Ureter (tissue), 1 donor: Measurements from ENCODE around the gene TRIM26. TPM values are rescaled to one million over a fixed set of nuclear protein-coding genes. Genes with fewer than 3 reads are reported as not detected.
"Not testable (repeated sequence)": the region's sequence is repeated elsewhere in the genome, so short reads cannot be mapped to it uniquely, and the experiment has no call there.

ENCODE experiments used
- DNase-seq: peaks from one replicate; pipeline ENCODE4 v3.0.0-alpha.2; 2020; ENCODE audit warnings: low spot score
- total RNA-seq: library from RNA; stranded (reverse); gene quantifications from one replicate; pipeline ENCODE4 v1.2.4, GENCODE V29; 2023
- donor health status: DM: yes; HTN: yes; CAD: no.

The TRIM26 gene
- total RNA-seq, 1 donor from 2014 or later = 61.4 TPM

GRCh38 chr6:30169658-30170614 is 43.3 kb downstream of the TRIM26 start:
- no peak for DNase-seq

- no peak for DNase-seq
Measured at GRCh38 chr6:30168741-30169140, 44.5 kb downstream of the TRIM26 start.

- DNase-seq = no peak
Measured at GRCh38 chr6:30167101-30167500, 46.1 kb downstream of the TRIM26 start.

GRCh38 chr6:30165238-30165637 is 48.0 kb downstream of the TRIM26 start:
- DNase-seq = not testable (repeated sequence)

DNA sequence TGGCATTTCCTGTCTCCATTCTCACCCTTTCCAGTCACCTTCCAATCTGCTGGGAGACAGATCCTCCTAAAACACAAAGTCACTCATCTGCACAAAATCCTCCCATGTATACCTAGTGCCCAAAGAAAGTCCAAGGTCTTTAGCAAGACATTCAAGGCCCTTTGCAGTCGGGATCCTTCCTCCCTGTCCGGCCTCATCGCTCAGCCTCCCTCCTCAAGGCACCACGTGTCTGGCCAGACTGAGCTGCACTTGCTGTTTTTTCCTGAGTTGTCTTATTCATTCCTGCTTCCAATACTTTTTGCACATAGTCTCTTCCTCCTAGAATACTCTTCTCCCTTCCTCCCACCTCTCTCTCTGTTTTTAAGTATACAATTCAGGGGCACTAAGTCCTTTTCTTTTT is 48.5 kb downstream of the TRIM26 start:
- DNase-seq = no peak

- DNase-seq = no peak
Measured at GRCh38 chr6:30163918-30164654, 49.1 kb downstream of the TRIM26 start.

- no peak for DNase-seq
Measured at GRCh38 chr6:30163090-30163917, 49.9 kb downstream of the TRIM26 start, which contains the start of gene TRIM15. Gene TRIM15, plus strand, starts transcription at chr6:30163546. Its CDS starts 139 bp downstream, at chr6:30163685.

DNA sequence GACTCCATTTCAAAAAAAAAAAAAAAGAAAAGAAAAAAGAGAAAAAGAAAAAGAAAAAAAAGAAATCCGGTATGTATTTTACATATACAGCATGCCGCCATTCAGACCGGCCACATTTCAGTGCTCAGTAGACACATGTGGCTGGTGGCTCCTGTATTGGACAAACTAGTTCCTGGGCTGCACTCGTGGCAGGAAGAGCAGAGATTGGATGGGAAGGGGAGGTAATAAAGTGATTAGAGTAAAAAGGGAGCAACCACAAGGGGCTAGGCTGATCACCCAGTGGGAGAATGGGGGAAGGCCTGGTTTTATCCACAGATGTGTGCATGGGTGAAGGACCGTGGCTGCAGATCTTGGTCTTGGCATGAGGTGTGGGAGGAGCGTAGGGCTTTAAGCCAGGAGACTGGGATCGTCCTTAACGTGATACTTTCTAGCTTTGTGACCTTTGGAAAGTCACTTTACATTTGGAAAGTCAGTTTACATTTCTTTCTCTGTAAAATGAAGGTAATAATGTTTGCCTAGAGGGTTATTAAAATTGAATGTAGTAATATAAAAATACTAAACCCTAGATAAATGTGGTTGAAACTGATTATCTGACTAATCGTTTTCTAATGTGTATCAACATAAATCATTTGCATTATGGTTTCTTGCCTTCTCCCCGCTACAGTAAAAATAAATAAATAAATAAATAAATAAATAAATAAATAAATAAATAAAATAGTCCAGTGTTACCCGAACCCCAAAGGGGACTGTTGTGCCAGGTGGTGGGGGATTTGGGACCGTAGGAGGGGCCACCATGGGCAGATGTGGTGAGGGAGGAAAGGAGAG is 50.7 kb downstream of the TRIM26 start:
- no peak for DNase-seq

DNA sequence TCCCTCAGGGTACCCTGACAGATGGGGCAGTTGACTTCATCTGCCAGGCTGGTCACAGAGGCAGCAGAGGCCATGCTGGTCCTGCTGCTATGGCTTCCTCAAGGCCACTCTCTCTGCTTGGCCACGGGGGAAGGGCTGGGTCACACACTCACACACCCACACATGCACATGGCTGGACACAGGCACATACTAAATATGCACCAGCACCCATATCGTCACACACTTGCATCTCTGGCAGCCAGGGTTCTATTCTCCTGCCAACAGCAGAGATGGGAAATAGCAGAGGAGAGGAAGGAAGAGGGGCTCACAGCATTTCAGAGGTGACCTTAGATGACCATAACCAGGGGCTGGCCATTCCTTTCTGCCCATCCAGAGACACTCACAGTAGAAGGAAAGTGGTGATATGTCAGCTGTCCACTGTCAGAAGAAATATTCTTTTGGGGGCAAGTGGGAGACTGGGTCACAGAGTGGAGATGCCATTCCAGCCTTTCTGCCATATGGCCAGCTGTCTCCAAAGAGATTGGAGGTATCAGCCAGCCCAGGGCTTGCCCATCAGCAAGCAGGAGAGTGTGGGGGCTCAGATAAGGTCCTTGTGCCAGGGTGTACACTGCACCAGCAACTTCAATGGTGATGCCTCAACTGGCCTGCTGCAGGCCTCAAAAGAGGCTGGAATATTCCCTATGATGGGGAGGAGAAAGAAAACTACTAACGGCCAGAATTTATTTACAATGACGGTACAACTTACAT is 52.2 kb downstream of the TRIM26 start, which contains the start of gene TRIM10:
Gene TRIM10, minus strand, starts transcription at position 427 of the 747 bp plus-strand sequence. Its CDS starts 353 bp downstream, at position 74.
- no peak for DNase-seq

- no peak for DNase-seq
Measured at GRCh38 chr6:30160008-30160784, 53.0 kb downstream of the TRIM26 start.

- no peak for DNase-seq
Measured at GRCh38 chr6:30158475-30159040, 54.6 kb downstream of the TRIM26 start.

DNA sequence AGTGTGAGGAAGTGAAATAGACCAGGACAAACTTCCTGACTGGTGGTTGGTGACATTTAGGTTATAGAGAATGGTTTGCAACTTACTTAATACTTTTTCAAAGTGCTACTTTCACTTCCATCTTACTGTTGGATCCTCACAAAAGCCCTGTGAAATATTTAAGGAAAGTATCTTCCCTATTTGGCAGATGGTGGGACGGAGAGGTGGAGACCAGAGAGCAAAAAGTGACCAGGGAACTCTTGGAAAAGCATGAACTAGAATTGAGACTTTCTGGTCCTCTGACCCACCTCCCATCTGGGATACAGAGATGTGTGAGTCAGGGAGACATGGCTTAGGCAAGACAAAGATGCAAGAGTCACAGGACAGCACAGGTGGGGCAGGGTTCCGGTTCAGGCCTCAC is 55.2 kb downstream of the TRIM26 start:
- DNase-seq = no peak

DNA sequence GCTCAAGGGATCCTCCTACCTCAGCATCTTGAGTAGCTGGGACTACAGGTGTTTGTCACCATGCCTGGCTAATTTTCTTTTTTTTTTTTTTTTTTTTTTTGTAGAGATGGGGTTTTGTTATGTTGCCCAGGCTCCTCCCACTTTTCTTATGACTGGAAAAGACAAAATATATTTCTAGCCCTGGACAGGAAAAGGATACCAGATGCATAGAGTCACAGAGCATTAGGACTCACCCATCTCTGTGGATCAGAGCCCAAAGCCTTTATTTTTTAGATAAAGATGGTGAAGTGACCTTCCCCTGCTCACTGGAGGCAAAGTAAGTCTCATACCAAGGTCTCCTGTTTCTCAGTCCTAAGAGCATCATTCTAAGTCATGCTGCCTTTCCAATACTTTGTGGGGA is 55.6 kb downstream of the TRIM26 start:
- no peak for DNase-seq

DNA sequence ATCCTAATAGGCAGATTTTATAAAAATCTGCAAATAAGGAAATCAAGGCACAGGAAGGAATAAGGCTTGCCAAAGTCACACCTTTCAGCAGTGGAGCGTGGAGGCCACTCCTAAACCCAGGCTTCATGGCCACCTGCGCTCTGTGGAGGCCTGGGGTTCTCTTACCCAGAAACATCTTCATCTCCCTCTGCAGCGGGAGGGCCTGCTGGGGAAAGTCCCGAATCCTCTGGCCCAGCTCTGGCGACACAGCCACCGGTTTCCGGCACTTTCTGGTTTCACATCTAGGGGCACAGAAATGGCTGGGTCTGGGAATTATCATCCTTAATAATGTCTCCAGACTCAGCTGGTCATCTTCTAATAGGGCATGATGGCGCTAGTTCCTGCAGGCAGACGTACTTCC is 56.4 kb downstream of the TRIM26 start:
- no peak for DNase-seq

DNA sequence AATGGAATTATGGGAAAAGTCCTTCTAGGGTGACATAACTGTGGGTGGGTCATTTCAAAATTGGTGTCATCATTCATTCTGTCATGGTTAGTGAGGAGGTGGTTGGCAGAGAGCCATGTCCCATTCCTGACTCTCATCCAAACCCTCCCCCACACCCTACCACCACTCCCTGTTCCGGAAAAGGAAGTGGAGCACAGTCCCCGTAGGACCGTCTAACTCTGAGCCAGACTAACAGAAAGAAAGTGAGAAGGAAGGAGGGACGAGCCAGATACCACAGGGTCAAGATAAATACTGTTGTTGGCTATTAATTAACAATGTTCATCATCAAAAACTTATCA is 57.0 kb downstream of the TRIM26 start:
- DNase-seq = no peak

DNA sequence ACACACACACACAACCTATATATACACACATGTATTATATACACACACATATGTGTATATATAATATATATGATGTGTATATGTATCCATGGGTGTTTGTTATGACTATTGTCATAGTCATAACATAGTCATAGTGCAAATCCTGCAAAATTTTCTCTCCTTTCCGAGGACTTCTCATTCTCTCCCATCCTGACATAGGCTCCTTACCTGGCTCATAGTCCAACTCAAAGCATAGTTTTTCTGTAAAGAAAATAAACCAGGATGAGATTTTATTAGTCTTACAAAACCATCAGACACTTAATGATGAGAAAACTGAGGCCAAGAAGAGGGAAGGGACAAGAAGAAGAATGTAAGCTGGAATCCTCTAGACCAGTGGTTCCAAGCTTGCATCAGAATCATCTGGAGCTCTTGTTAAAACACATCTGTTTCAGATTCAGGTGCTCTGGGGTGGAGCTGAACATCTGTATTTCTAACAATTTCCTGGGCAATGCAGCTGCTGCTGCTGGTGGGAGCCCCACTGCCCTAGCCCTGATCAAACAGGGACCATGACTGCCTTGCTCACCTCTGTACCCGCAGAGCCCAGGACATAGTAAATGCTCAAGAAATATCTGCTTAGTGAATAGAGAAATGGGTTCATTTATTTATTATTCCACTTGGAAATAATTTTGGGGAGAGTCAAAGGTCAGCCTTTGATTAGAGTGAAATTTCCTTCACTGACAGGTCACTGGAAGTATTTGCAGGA is 57.5 kb downstream of the TRIM26 start:
- DNase-seq = no peak

DNA sequence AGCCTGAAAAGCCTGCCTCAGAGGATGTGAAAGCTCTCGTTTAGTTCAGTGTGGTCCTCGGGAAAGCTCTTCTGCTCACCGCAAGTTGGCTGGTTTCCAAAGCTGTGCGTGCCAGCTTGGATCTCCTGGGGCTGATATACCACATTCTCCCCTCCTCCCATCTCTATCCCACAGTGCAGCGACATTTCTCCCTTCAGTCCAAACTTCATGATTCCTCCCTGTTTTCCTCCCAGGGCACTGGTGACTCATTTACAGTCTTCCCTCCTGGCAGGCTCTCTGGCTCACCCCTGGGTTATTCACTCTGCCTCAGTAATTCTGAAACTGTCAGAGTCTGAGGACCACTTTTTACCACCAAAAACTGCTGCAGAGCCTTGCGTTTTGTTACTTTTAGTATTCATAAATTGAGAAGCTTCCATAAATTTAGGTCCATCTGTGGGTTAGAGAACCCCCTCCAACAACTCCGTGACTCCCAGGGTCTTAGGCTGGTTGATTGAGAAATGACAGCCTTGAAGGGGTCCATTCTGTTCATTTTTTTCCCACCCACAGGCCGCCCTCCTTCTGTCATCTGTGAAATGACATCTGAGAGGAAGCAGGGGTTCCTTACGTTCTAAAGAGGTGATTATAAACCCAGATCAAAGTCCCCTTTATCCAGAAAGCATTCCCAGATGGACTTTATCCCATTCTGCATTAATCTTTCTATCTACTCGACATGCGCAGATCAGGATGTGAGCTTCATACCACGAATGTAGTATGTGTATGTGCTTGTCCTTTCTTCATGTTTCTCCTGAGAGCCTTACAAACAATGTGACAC is 58.3 kb downstream of the TRIM26 start:
- DNase-seq = no peak
